COLO829 (cell line): ENCODE data around the gene CTNNBL1.
"Not testable (repeated sequence)": the region's sequence is repeated elsewhere in the genome, so short reads cannot be mapped to it uniquely, and the experiment has no call there.

Experiments used
- DNase-seq: peaks from one replicate; pipeline ENCODE4 v3.0.0; 2012; ENCODE audit warnings: low spot score

Gene CTNNBL1

GRCh38 chr20:37677969-37678861 lies 15.6 kb upstream of the CTNNBL1 start:
- DNase-seq: no peak

DNA sequence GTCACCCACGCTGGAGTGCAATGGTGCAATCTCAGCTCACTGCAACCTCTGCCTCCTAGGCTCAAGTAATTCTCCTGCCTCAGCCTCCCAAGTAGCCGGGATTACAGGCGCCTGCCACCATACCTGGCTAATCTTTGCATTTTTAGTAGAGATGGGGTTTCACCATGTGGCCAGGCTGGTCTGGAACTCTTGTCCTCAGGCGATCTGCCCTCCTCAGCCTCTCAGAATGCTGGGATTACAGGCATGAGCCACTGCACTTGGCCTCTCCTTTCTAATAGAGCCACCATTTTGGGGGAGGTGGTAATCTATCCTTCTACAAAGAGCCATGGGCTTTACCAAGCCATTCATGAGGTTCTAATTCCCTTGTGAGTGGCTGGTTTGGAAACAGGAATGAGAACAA lies 14.1 kb upstream of the CTNNBL1 start:
- not testable (repeated sequence) for DNase-seq

DNA sequence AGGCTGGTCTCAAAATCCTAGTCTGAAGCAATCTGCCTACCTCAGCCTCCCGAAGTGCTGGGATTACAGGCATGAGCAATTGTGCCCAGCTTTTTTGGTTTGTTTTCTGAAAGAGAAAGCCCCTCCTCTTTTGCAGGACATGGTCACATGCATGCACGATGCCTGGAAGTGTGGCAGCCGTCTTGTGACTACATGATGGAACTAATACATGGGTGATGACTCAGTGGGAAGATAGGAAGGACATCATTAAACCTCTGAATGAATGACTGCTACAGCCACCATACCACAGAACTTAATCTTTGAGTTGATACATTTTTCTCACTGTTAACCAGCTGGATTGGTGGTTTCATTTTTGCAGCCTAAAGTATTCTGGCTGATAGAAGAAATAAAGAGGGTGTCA lies 13.4 kb upstream of the CTNNBL1 start:
- peak; percentile 70 for DNase-seq

DNA sequence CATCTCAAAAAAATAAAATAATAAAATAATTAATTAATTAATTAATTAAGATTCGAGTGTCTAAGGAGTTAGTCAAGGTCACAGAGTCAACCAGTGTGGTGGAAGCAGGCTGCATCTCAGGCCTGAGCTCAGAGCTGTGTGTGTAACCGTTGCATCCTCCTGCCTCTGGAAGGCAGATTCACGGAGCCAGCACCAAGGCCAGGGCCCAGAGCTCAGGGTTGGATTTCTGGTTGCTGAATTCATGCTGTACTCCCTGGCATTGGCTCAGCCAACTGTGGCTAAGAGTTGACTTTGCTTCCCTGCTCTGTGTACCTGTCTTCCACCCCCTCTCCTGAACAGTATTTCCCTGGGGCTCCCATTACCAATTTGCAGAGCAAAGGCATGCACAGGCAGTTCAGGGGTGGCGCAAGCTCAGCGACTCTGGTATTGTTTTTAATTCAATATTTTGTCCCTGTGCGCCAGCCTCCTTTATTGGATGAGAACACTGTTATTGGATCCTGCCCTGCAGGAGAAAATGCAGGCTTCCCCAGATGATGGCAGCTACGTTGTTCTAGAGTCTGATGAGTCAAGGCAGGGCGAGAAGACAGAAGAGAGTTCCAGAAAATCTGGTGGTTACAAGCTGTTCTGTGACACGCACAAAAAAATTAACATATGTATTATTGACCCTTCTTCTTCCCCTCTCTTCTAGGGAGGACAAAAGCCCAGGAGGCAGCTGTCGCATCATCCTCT lies 12.3 kb upstream of the CTNNBL1 start:
- no peak for DNase-seq

- not testable (repeated sequence) for DNase-seq
Measured at GRCh38 chr20:37683146-37683545, 10.7 kb upstream of the CTNNBL1 start.

DNA sequence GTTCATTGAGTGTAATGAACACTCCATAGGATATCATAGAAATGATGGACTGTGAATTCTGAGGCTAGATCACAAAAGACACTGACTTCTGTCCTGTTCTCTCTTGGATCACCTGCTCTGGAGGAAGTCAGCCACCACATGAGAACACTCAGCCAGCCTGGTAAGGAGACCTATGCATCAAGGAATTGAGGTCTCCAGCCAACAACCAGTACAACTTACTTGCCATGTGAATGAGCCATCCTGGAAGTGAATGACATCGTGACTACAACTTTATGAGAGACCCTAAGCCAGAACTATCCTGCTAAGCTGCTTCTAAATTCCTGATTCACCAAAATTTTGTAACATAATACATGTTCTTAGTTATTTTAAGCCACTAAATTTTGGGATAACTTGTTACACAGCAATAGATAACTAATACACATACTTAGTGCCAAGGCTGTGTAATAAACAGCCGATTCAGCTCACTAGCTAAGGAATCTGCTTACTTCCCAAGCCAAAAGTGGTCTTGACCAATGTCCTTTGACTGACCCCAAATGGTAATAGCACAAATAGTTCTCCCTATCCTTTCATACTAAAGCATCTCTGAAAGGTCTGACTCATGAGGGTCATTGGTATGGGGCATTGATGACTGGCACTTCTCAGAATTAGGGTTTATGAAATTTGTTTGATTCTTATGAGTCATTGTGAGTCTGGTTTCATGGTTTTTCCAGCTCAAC lies 6.9 kb upstream of the CTNNBL1 start:
- DNase-seq: no peak

DNA sequence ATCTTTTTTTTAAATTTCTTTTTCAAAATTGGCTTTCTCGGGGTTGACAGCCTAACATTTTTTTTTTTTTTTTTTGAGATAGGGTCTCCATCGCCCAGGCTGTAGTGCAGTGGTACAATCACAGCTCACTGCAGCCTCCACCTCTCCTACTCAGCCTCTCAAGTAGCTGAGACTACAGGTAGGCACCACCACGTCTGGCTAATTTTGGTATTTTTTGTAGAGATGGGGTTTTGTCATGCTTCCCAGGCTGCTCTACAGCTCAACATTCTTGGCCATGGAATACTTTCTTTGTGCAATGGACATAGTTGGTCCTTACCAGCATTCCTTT lies 6.4 kb upstream of the CTNNBL1 start:
- no peak for DNase-seq

- DNase-seq: no peak
Measured at GRCh38 chr20:37688093-37688492, 5.7 kb upstream of the CTNNBL1 start.

GRCh38 chr20:37690626-37691369 lies 3.0 kb upstream of the CTNNBL1 start:
- DNase-seq: no peak

GRCh38 chr20:37692459-37693166 lies 1.2 kb upstream of the CTNNBL1 start:
- no peak for DNase-seq

DNA sequence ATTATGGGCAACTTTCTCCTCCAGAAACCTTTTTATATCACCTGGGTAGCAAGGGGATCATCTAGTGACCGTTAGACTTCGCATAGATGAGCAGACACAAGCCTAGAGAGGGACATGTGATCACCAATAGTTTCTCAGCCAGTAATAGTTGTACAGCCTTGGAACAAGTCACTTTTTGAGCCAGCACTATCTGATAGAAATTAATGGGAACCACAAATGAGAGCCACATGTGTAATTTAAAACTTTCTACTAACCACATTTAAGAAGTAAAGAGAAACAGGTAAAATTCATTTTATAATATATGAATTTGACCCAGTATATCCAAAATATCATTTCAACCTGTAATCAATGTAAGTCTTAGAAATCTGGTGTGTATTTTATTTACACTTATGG lies 592 bp upstream of the CTNNBL1 start:
- no peak for DNase-seq

GRCh38 chr20:37695684-37696342 lies 2.0 kb downstream of the CTNNBL1 start:
- no peak for DNase-seq

DNA sequence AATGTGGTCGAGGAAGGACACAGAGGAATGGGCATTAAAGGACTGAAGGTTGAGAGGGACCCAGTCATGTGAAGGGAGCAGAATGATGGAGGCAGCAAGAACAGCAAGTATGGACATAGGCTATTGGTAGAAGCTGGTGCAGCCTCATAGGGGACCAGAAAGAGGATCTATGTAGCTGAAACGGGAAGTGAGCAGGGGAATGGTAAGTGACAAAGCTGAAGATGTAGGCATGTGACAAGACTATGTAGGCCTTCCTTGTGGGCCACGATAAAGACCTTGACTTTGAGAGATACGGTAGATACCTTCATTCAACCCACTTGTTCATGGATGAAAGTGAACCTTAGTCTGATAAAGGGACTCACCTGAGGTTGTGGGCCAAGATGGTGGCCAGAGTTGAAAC lies 3.5 kb downstream of the CTNNBL1 start:
- DNase-seq: no peak

GRCh38 chr20:37699202-37699601 lies 5.4 kb downstream of the CTNNBL1 start:
- DNase-seq: no peak

DNA sequence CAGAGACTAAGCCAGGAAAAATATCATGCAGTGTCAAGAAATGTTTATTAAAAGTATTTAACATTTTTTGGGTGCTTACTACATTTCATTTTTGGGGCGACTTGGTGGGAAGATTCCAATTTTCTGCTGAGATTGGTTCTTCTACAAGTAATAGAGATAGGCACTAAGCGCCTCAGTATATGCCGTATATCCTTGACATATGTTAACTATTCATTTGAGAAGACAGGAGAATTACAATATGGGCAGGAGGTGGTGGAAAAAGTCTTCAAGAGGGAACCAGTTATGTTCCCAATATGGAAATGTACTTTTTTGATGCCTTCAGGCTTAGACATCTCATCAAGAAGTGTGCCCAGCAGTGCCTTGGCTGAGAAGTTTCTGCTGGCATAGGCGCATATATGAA lies 6.5 kb downstream of the CTNNBL1 start:
- no peak for DNase-seq

DNA sequence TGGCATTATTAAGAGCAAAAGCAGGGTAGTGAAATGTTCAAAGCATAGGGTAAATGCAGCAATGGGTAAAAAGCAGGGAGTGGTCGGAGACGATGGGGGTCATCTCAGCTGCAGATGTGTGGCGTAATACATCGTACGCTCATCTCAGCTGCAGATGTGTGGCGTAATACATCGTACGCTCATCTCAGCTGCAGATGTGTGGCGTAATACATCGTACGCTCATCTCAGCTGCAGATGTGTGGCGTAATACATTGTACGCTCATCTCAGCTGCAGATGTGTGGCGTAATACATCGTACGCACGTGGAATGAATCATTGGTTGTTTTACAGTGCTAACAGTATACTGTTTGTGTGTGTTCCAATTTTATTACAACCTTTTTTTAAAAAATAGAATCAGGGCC lies 7.8 kb downstream of the CTNNBL1 start:
- not testable (repeated sequence) for DNase-seq

- no peak for DNase-seq
Measured at GRCh38 chr20:37702403-37703034, 8.7 kb downstream of the CTNNBL1 start.

- no peak for DNase-seq
Measured at GRCh38 chr20:37703035-37703845, 9.4 kb downstream of the CTNNBL1 start.

DNA sequence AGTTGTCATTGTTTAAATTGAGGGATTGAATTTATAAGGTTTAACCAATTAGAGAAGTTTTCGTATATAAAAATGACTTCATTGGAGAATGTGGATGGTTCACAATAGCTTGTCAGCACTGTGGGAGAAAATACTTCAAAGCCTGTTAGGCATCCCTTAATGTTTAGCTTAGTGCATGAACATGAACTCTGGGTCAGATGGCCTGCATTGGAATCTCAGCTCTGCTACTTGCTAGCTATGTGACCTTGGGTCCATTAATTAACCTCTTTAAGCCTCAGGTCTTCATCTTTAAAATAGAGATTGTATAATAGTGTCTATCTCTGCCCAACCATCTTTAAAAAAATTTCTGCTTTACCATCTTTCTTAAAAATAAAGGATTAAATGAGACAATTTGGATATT lies 11.1 kb downstream of the CTNNBL1 start:
- no peak for DNase-seq

DNA sequence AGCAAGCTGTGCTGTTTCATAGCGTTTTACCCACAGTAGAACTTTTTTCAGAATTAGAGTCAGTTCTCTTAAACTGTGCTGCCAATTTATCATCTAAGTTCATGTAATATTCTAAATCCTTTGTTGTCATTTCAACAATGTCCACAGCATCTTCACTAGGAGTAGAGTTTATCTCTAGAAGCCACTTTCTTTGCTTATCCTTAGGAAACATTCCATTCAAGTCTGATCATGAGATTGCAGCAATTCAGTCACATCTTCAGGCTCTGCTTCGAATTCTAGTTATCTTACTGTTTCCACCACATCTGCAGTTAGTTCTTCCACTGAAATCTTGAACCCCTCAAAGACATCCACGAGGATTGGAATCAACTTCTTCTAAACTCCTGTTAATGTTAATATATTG lies 12.5 kb downstream of the CTNNBL1 start:
- no peak for DNase-seq
